WTC11 (cell line): Measurements from ENCODE around the gene KLHL22. TPM values are rescaled to one million over a fixed set of nuclear protein-coding genes. Genes with fewer than 3 reads are reported as not detected.

Experiments
- ATAC-seq: fragments of 200-7000 bp; cut with Tn5 transposase; 2 replicates; pipeline ENCODE4 v1.10.0; 2021; ENCODE audit warnings: mild to moderate bottlenecking, moderate library complexity
- CTCF ChIA-PET: fragments of 300-600 bp; sonication (Branson Sonifier 250); formaldehyde crosslinking; loops from one replicate; lab custom pipeline; 2021; ENCODE audit warnings: antibody characterized with exemption; lab: Charles Lee
- POLR2A ChIA-PET: fragments of 350-600 bp; sonication (Branson Sonifier 250); formaldehyde crosslinking; loops from one replicate; lab custom pipeline; 2021; ENCODE audit warnings: antibody characterized with exemption; lab: Charles Lee
- DNase-seq: peaks from one replicate; pipeline ENCODE4 v3.0.0; 2021; ENCODE audit warnings: low spot score
- H3K27ac Mint-ChIP-seq: 2 replicates; pipeline ENCODE4 v1.8.0; 2021; ENCODE audit warnings: mixed read lengths
- H3K27me3 Mint-ChIP-seq: 2 replicates; pipeline ENCODE4 v1.8.0; 2021; ENCODE audit warnings: low read depth, mild to moderate bottlenecking, moderate library complexity, mixed read lengths
- H3K36me3 Mint-ChIP-seq: 2 replicates; pipeline ENCODE4 v1.8.0; 2021; ENCODE audit warnings: mixed read lengths
- H3K4me1 Mint-ChIP-seq: 2 replicates; pipeline ENCODE4 v1.8.0; 2022; ENCODE audit warnings: mixed read lengths
- H3K4me3 Mint-ChIP-seq: 2 replicates; pipeline ENCODE4 v1.8.0; 2021; ENCODE audit warnings: mild to moderate bottlenecking, moderate library complexity, mixed read lengths
- H3K9me3 Mint-ChIP-seq: 2 replicates; pipeline ENCODE4 v1.8.0; 2021; ENCODE audit warnings: mixed read lengths
- ARID4B ChIP-seq: sonication (generic); formaldehyde crosslinking; IDR thresholded peaks from 2 replicates; pipeline ENCODE4 v1.8.0; 2023; ENCODE audit warnings: missing genetic modification reagents, mild to moderate bottlenecking, borderline replicate concordance
- ATF1 ChIP-seq: sonication (generic); formaldehyde crosslinking; IDR thresholded peaks from 2 replicates; pipeline ENCODE4 v1.8.1; 2023; ENCODE audit warnings: mild to moderate bottlenecking, moderate library complexity, missing genetic modification reagents
- CTCF ChIP-seq: fragments of 200-600 bp; IDR thresholded peaks from 2 replicates; pipeline ENCODE4 v1.8.0; 2022; ENCODE audit warnings: antibody characterized with exemption
- E2F1 ChIP-seq: sonication (generic); formaldehyde crosslinking; IDR thresholded peaks from 2 replicates; pipeline ENCODE4 v1.8.0; 2022; ENCODE audit warnings: mild to moderate bottlenecking, missing genetic modification reagents
- E2F4 ChIP-seq: sonication (generic); formaldehyde crosslinking; IDR thresholded peaks from 2 replicates; pipeline ENCODE4 v1.8.1; 2022; ENCODE audit warnings: low read depth, mild to moderate bottlenecking, moderate library complexity, missing genetic modification reagents, borderline replicate concordance
- ESRRA ChIP-seq: sonication (generic); formaldehyde crosslinking; IDR thresholded peaks from 2 replicates; pipeline ENCODE4 v1.8.1; 2022; ENCODE audit warnings: mild to moderate bottlenecking, missing genetic modification reagents, borderline replicate concordance
- FOXP1 ChIP-seq: sonication (generic); formaldehyde crosslinking; IDR thresholded peaks from 2 replicates; pipeline ENCODE4 v1.8.0; 2022; ENCODE audit warnings: missing genetic modification reagents, mild to moderate bottlenecking, moderate library complexity, borderline replicate concordance
- HMGXB4 ChIP-seq: sonication (generic); formaldehyde crosslinking; IDR thresholded peaks from 2 replicates; pipeline ENCODE4 v1.8.1; 2023; ENCODE audit warnings: mild to moderate bottlenecking, moderate library complexity, missing genetic modification reagents
- KAT7 ChIP-seq: sonication (generic); formaldehyde crosslinking; IDR thresholded peaks from 2 replicates; pipeline ENCODE4 v1.8.1; 2023; ENCODE audit warnings: missing genetic modification reagents, mild to moderate bottlenecking, borderline replicate concordance
- MAX ChIP-seq: sonication (generic); formaldehyde crosslinking; IDR thresholded peaks from 2 replicates; pipeline ENCODE4 v1.8.0; 2022; ENCODE audit warnings: mild to moderate bottlenecking, missing genetic modification reagents
- MYBL2 ChIP-seq: sonication (generic); formaldehyde crosslinking; IDR thresholded peaks from 2 replicates; pipeline ENCODE4 v1.8.1; 2023; ENCODE audit warnings: mild to moderate bottlenecking, moderate library complexity, missing genetic modification reagents
- NR3C1 ChIP-seq: sonication (generic); formaldehyde crosslinking; conservative IDR thresholded peaks from 2 replicates; pipeline ENCODE4 v1.8.1; 2023; ENCODE audit warnings: low read depth, mild to moderate bottlenecking, missing genetic modification reagents
- SMAD3 ChIP-seq: sonication (generic); formaldehyde crosslinking; IDR thresholded peaks from 2 replicates; pipeline ENCODE4 v1.8.0; 2022; ENCODE audit warnings: missing genetic modification reagents, mild to moderate bottlenecking, borderline replicate concordance
- SOX15 ChIP-seq: fragments of 250-450 bp; sonication (Bioruptor Pico); IDR thresholded peaks from 2 replicates; pipeline ENCODE4 v1.9.0; 2021; ENCODE audit warnings: mild to moderate bottlenecking
- TEAD1 ChIP-seq: sonication (generic); formaldehyde crosslinking; IDR thresholded peaks from 2 replicates; pipeline ENCODE4 v1.8.0; 2022; ENCODE audit warnings: mild to moderate bottlenecking, missing genetic modification reagents
- TP53 ChIP-seq: sonication (generic); formaldehyde crosslinking; IDR thresholded peaks from 2 replicates; pipeline ENCODE4 v1.8.1; 2023; ENCODE audit warnings: mild to moderate bottlenecking, missing genetic modification reagents
- ZNF121 ChIP-seq: sonication (generic); formaldehyde crosslinking; IDR thresholded peaks from 2 replicates; pipeline ENCODE4 v1.8.0; 2023; ENCODE audit warnings: missing genetic modification reagents
- ZNF232 ChIP-seq: sonication (generic); formaldehyde crosslinking; IDR thresholded peaks from 2 replicates; pipeline ENCODE4 v1.8.0; 2022; ENCODE audit warnings: mild to moderate bottlenecking, missing genetic modification reagents
- ZNF423 ChIP-seq: fragments of 250-450 bp; sonication (Bioruptor Pico); IDR thresholded peaks from 2 replicates; pipeline ENCODE4 v2.1.2; 2022; ENCODE audit warnings: mild to moderate bottlenecking, moderate library complexity
- total RNA-seq: library from RNA; stranded (reverse); gene quantifications from 3 replicates; pipeline ENCODE4 v1.2.3, GENCODE V29; 2021

The KLHL22 gene
- total RNA-seq, 1 experiment from 2014 or later: 15.7 TPM

GRCh38 chr22:20419664-20419951 lies 76.0 kb downstream of the KLHL22 start:
- DNase-seq (no peak), ATAC-seq (no peak)
- peaks cover 8% of the 10 kb centered on the region for H3K4me1 Mint-ChIP-seq
- ChIA-PET CTCF (interaction anchor here (2.3 to 3.5 kb wide), 2 partner anchors 8 to 36 kb away, joined by 44 to 146 read pairs; no protein-coding TSS in a partner anchor), POLR2A (interaction anchor here (0.7 kb wide), 1 partner anchor 9 kb away, joined by 8 read pairs; no protein-coding TSS in a partner anchor)
- no peak overlapping the region for H3K4me3 Mint-ChIP-seq
- TF ChIP-seq ATF1 (CRISPR knock-in tag) (no peak), ZNF232 (CRISPR knock-in tag) (no peak), E2F1 (CRISPR knock-in tag) (no peak), TP53 (CRISPR knock-in tag) (no peak), NR3C1 (CRISPR knock-in tag) (no peak), FOXP1 (CRISPR knock-in tag) (no peak), ARID4B (CRISPR knock-in tag) (no peak)
- no peaks in the 10 kb centered on the region for H3K36me3 Mint-ChIP-seq
- no peaks in the 10 kb centered on the region for H3K9me3 Mint-ChIP-seq
- peaks cover 2% of the 10 kb centered on the region; the same call in 1 of the 2 replicates for H3K27me3 Mint-ChIP-seq
- no peak overlapping the region for H3K27ac Mint-ChIP-seq

GRCh38 chr22:20418211-20418788 lies 77.3 kb downstream of the KLHL22 start:
- H3K27ac Mint-ChIP-seq: no peak overlapping the region

More at GRCh38 chr22:20418211-20418788, 77.3 kb downstream of the KLHL22 start:
- peak; percentile 83 for DNase-seq
- peaks cover under 1% of the 10 kb centered on the region; the same call in 1 of the 2 replicates for H3K4me1 Mint-ChIP-seq
- H3K27me3 Mint-ChIP-seq: no peaks in the 10 kb centered on the region; the same call in 1 of the 2 replicates
- peak; percentile 85 for ATAC-seq
- no peaks in the 10 kb centered on the region for H3K9me3 Mint-ChIP-seq
- CTCF ChIA-PET: interaction anchor here (0.6 to 3.5 kb wide), 76 partner anchors 10 to 645 kb away, joined by 3 to 146 read pairs (median 5); partner anchors contain the start of genes DGCR6L, KLHL22, MED15 and ZNF74
- no peaks in the 10 kb centered on the region for H3K36me3 Mint-ChIP-seq
- H3K4me3 Mint-ChIP-seq: peak overlapping the region; percentile 59
- TF ChIP-seq ESRRA (CRISPR knock-in tag) (no peak), ZNF423 (no peak), MYBL2 (CRISPR knock-in tag) (0 out of 2 replicates have a peak, but pooled peaks have one; percentile 31), SMAD3 (CRISPR knock-in tag) (0 out of 2 replicates have a peak, but pooled peaks have one; percentile 14), SOX15 (CRISPR knock-in tag) (no peak), HMGXB4 (peak; percentile 76; the same call in 1 of the 2 replicates), E2F4 (CRISPR knock-in tag) (no peak), TEAD1 (CRISPR knock-in tag) (0 out of 2 replicates have a peak, but pooled peaks have one; percentile 26), ZNF121 (peak; percentile 97; the same call in 1 of the 2 replicates), KAT7 (CRISPR knock-in tag) (no peak), CTCF (peak; percentile 80), MAX (peak; percentile 90), E2F1 (CRISPR knock-in tag) (no peak)
- POLR2A ChIA-PET: interaction anchor here (0.7 to 1.0 kb wide), 6 partner anchors 14 to 1304 kb away, joined by 3 to 5 read pairs (median 3); no protein-coding TSS in a partner anchor
